ENCODE data around the gene FBXW5.

The FBXW5 gene

DNA sequence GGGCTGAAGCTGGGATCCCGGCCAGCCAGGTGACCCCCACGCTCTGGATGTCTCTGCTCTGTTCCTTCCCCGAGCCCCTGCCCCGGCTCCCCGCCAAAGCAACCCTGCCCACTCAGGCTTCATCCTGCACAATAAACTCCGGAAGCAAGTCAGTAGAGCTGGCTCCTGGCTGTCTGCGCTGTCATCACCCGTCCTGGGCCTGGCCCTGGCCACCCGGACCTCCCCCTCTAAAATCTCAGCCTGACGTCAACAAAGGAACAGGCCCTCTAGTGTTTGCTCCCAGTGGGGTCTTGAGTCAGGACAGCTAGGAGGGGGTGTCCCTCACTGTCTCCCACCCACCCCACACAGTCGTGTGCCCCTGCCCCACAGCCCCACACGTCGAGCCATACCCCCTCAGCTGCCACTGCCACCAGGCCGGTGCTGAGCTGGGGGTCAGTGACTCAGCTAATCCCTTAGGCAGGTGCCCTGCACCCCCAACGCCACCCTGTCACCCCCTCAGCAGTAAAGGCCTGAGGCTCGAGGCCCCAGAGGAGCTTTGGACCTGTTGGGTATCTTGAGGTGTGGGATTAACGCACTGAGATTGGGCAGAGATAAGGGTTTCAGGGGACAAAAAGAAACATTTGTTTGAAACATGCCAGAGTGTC, 37.2 kb upstream of the FBXW5 start:
- Mint-ChIP-seq H3K27me3 (ENCODE audit: low read depth) (peaks cover 18% of the 10 kb centered on the region), H3K9me3 (no peaks in the 10 kb centered on the region), H3K4me3 (no peak overlapping the region), H3K4me1 (ENCODE audit: low read depth) (no peaks in the 10 kb centered on the region), H3K27ac (no peak overlapping the region), H3K36me3 (ENCODE audit: low read depth) (no peaks in the 10 kb centered on the region)
- no peak for DNase-seq (ENCODE audit: low spot score)

DNA sequence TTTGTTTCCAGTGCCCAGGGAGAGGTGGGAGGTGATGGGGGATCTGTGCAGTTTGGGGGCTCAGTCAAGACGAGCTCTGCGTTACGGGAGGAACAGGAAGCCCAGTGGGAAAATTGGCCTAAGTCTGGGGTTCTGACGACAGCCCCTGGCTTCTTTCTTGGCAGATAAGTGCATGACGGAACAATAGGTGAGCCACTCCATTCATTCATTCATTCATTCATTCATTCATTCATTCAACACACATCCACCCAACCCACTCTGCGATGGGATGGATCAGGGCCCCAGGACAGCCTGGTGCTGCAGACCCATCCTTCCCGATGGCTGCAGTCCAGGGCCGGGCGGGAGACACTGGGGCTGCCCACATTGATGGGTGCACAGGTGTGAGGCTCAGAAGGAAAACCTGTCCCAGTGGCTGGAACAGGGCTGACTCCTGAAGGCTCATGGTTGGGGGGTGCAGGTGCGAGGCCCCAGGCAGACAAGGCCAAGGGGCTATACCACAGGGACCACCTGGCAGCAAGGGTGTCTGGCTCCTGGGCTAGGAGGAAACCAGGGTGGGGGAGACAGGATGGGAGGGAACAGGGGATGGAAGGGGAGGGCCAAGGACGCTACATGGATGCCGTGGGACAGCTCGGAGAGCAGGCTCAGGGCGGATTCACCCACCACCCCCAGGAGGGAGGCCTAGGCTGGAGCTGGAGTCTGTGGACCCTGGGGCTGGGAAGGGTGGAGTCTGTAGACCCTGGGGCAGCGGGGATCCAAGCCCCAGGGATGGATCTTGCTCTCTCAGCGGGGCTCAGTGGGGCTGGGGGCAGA, 36.3 kb upstream of the FBXW5 start:
- Mint-ChIP-seq H3K4me3 (no peak overlapping the region), H3K36me3 (ENCODE audit: low read depth) (no peaks in the 10 kb centered on the region), H3K27me3 (ENCODE audit: low read depth) (peaks cover 13% of the 10 kb centered on the region), H3K27ac (no peak overlapping the region), H3K9me3 (no peaks in the 10 kb centered on the region), H3K4me1 (ENCODE audit: low read depth) (no peaks in the 10 kb centered on the region)
- no peak for DNase-seq (ENCODE audit: low spot score)

DNA sequence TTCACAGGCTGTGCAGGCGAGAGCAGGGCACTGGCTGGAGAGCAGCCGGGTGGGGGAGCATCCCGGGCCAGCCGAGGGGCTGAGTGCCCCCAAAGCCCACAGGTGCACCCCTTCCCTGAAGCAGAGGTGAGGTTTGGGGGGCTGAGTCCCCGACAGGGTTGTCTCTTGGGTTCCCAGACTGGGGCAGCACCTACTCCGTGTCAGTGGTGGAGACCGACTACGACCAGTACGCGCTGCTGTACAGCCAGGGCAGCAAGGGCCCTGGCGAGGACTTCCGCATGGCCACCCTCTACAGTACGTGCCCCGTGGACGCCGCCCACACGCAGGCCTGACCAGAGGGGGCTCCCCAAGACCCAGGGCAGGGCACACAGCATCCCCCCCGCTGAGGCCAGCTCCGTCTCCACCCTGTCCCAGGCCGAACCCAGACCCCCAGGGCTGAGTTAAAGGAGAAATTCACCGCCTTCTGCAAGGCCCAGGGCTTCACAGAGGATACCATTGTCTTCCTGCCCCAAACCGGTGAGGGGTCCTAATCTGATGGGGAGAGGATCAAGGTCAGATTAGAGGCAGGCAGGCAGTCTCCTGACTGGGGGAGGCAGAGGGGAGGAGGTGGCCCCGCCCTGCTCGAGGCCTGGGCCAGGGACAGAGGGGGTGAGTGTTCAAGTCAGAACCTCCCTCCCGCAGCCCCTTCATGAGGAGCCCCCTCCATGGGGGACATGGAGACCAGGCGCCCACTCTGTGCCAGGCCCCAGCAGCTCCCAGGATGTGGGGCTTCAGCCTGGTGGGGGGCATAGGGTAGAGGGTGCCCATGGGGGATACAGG, 35.4 kb upstream of the FBXW5 start:
- peaks cover 15% of the 10 kb centered on the region for H3K27me3 Mint-ChIP-seq (ENCODE audit: low read depth)
- H3K36me3 Mint-ChIP-seq (ENCODE audit: low read depth), result no peaks in the 10 kb centered on the region
- H3K27ac Mint-ChIP-seq, result no peak overlapping the region

DNA sequence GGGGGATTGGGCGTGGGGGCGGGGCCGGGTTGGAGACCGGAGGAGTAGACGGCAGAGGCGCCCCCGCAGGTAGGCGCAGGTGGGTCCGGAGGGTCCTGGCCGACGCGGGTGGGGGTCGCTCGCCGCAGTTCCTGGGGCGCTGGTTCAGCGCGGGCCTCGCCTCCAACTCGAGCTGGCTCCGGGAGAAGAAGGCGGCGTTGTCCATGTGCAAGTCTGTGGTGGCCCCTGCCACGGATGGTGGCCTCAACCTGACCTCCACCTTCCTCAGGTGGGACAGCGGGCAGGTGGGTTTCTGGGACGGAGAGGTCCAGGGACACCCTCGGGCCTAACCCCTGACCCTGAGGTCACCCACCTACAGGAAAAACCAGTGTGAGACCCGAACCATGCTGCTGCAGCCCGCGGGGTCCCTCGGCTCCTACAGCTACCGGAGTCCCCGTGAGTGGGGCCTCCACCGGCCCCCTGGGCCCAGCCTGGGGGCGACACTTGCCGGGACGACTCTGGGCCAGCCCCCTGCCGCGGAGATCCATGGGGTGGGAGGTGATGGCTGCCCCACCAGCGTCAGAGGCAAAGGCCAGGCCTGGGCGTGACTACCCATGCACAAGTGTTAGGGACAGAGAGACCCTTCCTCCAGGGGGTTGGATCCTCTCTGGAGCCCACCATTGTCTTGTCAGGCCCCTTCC, 34.5 kb upstream of the FBXW5 start:
- Mint-ChIP-seq H3K4me3 (no peak overlapping the region), H3K4me1 (ENCODE audit: low read depth) (peaks cover 6% of the 10 kb centered on the region), H3K9me3 (no peaks in the 10 kb centered on the region), H3K27me3 (ENCODE audit: low read depth) (peaks cover 9% of the 10 kb centered on the region), H3K36me3 (ENCODE audit: low read depth) (no peaks in the 10 kb centered on the region), H3K27ac (no peak overlapping the region)
- no peak for DNase-seq (ENCODE audit: low spot score)

More for the DNA sequence above, 35.4 kb upstream of the FBXW5 start:
- DNase-seq (ENCODE audit: low spot score), result no peak
- Mint-ChIP-seq H3K4me3 (no peak overlapping the region), H3K4me1 (ENCODE audit: low read depth) (peaks cover 4% of the 10 kb centered on the region), H3K9me3 (no peaks in the 10 kb centered on the region)

DNA sequence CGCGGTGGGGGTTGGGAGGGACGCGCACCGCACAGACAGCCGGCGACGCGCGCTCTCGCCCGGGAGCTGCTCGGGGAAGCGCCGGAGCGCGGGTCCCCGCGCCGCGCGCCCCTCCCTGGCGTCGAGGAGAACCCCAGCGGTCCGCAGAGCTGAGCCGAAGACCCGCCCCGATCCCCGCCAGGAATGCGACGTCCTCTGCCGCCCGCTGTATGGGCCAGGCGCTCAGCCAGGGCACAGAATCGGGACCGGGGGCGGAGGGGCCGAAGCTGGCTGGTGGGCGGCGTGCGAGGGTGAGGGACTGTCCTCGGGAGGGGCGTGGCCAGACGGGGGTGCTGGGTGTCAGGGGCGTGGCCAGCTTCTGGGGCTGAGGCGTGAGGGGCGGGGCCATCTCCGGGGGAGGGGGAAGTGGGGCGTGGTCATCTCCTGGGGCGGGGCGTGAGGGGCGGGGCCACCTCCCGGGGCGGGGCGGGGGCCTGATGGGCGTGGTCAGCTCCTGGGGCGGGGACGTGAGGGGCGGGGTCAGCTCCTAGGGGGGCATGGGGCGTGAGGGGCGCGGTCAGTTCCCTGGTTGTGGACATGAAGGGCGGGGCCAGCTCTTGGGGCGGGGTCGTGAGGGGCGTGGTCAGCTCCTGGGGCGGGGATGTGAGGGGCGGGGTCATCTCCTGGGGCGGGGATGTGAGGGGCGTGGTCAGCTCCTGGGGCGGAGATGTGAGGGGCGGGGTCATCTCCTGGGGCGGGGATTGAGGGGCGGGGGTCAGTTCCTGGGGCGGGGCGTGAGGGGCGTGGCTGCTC, 33.7 kb upstream of the FBXW5 start:
- Mint-ChIP-seq H3K27ac (no peak overlapping the region), H3K36me3 (ENCODE audit: low read depth) (no peaks in the 10 kb centered on the region), H3K4me3 (no peak overlapping the region), H3K9me3 (no peaks in the 10 kb centered on the region), H3K4me1 (ENCODE audit: low read depth) (peaks cover 6% of the 10 kb centered on the region), H3K27me3 (ENCODE audit: low read depth) (peaks cover 5% of the 10 kb centered on the region)
- DNase-seq (ENCODE audit: low spot score), result peak; percentile 57

DNA sequence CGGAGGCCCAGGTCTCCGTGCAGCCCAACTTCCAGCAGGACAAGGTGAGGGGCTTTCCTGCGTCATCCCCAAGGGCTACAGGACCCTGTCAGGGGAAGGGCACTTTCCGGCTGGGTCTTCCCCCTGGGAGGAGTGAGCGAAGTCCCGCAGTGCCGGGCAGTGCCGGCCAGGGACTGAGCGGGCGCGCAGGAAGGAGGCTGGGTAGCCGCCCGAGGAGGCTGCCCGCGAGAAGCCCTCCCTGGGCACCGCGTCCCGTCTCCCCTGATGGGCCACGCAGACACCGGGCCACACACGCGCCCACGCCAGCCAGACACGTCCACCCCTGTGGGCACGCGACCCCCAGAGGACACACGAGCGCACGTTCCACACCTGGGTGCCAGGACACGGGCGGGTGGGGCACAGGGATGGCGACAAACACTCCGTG, 33.1 kb upstream of the FBXW5 start:
- Mint-ChIP-seq H3K27ac (no peak overlapping the region), H3K9me3 (no peaks in the 10 kb centered on the region), H3K4me3 (no peak overlapping the region), H3K27me3 (ENCODE audit: low read depth) (peaks cover 2% of the 10 kb centered on the region), H3K36me3 (ENCODE audit: low read depth) (no peaks in the 10 kb centered on the region), H3K4me1 (ENCODE audit: low read depth) (peaks cover 6% of the 10 kb centered on the region)
- no peak for DNase-seq (ENCODE audit: low spot score)

DNA sequence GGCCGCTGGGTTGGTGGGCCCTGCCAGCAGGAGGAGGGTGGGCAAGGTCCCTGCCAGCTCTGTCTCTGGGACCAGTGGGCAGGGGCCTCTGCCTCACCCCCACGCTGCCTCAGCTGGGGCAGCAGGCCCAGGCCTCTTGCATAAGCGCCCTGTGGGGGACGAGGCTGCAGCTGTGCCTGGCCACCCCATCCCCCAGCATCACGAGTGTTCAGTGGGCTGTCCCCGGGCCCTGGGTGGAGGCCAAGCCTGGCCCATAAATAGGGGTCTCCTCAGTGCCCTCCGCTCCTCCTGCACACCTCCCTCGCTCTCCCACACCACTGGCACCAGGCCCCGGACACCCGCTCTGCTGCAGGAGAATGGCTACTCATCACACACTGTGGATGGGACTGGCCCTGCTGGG, 32.7 kb upstream of the FBXW5 start, which contains the start of gene PTGDS:
TSS of gene PTGDS (plus strand) at position 282 of the 400 bp plus-strand sequence. CDS start at position 357, 75 bp downstream.
- Mint-ChIP-seq H3K4me3 (no peak within 1 kb of the TSS), H3K4me1 (ENCODE audit: low read depth) (peaks cover 6% of the 10 kb centered on the region), H3K36me3 (ENCODE audit: low read depth) (no peaks in the 10 kb centered on the region), H3K27ac (no peak within 1 kb of the TSS), H3K27me3 (ENCODE audit: low read depth) (peaks cover 2% of the 10 kb centered on the region), H3K9me3 (no peaks in the 10 kb centered on the region)
- DNase-seq (ENCODE audit: low spot score), result no peak

DNA sequence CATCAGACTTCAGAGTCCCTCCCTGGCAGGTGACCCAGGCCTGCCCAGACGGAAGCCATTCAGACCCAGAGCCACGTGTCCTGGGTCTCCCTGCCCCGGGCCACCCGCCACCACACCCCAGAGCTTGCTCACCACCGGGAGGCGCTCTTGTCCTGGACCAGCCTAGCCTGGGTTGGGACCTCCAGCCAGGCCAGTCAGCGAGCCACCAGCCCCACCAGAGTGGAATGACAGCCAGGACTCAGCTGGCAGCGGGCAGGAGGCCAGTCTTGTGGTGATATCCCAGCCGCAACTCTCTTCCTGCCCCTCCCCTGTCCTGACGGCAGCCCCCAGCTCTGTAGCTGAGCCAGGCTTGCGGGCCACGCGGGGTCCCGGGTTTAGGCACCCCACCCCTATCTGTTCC, 31.1 kb upstream of the FBXW5 start:
- Mint-ChIP-seq H3K4me1 (ENCODE audit: low read depth) (peaks cover 6% of the 10 kb centered on the region), H3K27ac (no peak overlapping the region), H3K36me3 (ENCODE audit: low read depth) (no peaks in the 10 kb centered on the region), H3K27me3 (ENCODE audit: low read depth) (peaks cover 2% of the 10 kb centered on the region), H3K9me3 (no peaks in the 10 kb centered on the region), H3K4me3 (peak overlapping the region; percentile 45)
- DNase-seq (ENCODE audit: low spot score), result no peak

DNA sequence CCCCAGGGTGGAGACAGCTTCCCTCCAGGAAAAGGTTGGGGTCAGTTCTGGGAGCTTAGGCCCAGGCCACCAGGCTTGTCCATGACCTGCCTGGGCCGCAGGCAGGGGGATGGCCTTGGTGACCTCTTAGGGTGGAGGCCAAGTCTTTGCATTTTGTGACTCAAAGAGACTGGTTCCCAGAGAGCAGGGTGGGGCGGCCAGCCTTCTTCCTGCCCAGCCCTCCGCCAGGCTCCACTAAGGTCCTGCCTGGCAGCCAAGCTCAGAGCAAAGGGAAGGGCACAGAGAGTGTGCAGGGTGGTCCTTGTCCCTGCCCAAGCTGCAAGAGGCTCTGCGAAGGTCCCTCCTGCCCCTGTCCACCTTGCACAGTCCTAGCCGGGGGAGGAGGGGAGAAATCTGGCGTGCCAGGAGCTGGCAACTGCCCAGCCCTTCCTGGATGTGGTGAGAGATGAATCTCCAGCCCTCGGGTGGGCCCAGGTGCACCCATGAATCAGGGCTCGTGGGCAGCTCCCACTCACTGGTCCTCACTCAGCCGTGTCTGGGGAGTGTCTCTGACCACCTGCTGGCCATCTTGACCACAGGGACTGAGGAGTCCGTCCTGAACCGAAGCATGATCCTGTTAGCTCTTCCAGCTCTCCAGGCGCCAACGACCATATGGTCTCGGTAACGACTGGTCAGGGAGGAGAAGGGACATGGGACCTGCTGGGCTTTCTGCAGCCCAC, 30.4 kb upstream of the FBXW5 start:
- Mint-ChIP-seq H3K36me3 (ENCODE audit: low read depth) (no peaks in the 10 kb centered on the region), H3K27ac (no peak overlapping the region), H3K4me1 (ENCODE audit: low read depth) (peaks cover 6% of the 10 kb centered on the region), H3K9me3 (no peaks in the 10 kb centered on the region), H3K27me3 (ENCODE audit: low read depth) (peaks cover 2% of the 10 kb centered on the region), H3K4me3 (peak overlapping the region; percentile 45)
- no peak for DNase-seq (ENCODE audit: low spot score)

DNA sequence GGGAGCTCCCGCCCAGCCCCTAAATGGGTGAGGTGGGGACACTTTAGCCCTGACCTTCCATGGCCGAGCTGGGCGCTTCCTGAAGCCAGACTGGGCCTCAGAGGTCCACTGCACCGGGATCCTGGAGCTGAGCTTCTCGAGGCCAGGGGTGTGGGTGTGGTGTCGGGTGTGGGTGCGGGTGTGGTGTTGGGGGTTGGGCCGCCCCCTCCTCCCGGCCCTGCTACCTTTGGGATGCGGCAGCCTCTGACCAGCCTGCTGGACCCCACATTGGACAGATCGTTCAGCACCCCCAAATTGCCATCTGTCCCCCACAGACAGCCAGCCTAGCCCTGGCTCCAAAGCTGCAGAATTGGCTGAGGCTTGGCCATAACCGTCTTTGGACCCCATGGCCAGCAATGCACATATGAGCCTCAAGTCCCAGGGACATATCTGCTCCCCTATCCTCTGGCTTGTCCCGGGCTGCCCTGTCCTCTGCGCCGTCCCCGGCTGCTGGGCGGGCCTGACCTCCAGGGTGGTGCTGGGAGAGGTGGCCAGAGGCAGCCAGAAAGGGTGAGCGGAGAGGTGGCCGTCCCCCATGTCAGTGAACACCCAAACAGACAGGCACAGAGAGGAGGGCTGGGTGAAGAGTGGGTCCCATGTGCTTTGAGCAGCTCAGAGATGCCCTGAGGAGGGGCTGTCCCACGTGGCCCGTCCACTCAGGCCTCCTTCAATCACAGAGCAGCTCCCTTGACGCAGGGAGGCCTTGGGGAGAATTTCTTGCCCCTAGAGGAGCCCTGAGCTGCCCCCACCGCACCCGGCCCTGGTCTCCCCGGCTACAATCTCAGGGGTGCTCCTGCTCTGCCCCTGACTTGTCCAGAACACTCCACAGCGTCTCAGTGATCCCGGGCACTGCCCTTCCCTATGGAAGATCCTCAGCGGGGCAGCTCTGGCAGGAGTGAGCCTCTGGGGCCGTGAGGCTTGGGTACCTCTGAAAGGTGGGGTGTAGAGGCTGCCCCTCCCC, 29.4 kb upstream of the FBXW5 start:
- peaks cover 6% of the 10 kb centered on the region for H3K4me1 Mint-ChIP-seq (ENCODE audit: low read depth)
- DNase-seq (ENCODE audit: low spot score), result no peak
- no peak overlapping the region for H3K4me3 Mint-ChIP-seq
- no peaks in the 10 kb centered on the region for H3K9me3 Mint-ChIP-seq
- peaks cover 2% of the 10 kb centered on the region for H3K27me3 Mint-ChIP-seq (ENCODE audit: low read depth)
- H3K36me3 Mint-ChIP-seq (ENCODE audit: low read depth), result no peaks in the 10 kb centered on the region
- no peak overlapping the region for H3K27ac Mint-ChIP-seq

DNA sequence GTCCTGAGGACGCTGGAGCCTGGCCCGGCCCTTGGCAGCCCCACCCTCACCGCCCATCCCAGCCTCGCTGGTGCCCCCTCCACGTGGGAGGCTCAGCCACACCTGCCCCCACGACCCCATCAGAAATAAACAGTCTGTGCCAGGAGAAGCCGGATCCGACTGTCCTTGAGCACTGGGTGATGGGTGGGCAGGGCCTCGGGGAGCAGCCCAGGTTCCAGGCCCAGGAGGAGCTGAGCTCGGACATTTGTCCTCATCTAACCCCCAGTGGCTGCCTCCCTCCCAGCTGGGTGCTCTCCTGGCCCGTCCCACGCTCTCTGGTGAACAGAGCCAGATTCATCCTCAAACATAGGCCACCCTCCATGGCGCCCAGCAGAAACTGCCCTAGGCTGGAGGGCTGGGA, 28.2 kb upstream of the FBXW5 start:
- Mint-ChIP-seq H3K36me3 (ENCODE audit: low read depth) (no peaks in the 10 kb centered on the region), H3K4me1 (ENCODE audit: low read depth) (peaks cover 6% of the 10 kb centered on the region), H3K27me3 (ENCODE audit: low read depth) (peaks cover 2% of the 10 kb centered on the region), H3K27ac (no peak overlapping the region), H3K4me3 (no peak overlapping the region), H3K9me3 (no peaks in the 10 kb centered on the region)
- no peak for DNase-seq (ENCODE audit: low spot score)

DNA sequence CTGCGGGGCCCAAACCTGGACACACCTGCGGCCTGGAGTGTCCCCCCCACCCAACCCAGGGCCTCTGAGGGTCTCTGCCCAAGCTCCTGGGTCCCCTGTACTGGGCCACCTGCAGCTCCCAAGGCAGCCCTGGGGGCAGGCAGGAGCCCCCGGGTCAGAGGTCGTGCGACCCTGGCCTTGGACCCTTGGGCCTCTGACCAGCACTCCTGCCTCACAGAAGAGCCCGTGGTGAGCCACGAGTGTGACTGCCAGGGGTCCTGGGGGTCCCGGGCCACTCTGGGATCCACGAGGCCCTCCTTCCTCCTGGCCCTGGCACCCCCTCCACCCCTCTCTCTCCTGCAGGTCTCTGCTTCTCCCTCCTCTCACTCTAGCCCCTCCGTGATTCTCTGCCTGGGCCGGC, 27.8 kb upstream of the FBXW5 start:
- Mint-ChIP-seq H3K27me3 (ENCODE audit: low read depth) (peaks cover 2% of the 10 kb centered on the region), H3K36me3 (ENCODE audit: low read depth) (no peaks in the 10 kb centered on the region), H3K4me1 (ENCODE audit: low read depth) (peaks cover 6% of the 10 kb centered on the region), H3K9me3 (no peaks in the 10 kb centered on the region), H3K4me3 (no peak overlapping the region), H3K27ac (no peak overlapping the region)
- DNase-seq (ENCODE audit: low spot score), result no peak

Measured in T-helper 2 cell treated with Interferon-gamma antibody and Interleukin-4, amounts not matched to agents 5 μg/mL and 100 μg/mL, for 36 hours (primary cell).